H7 (cell line): ENCODE data around the gene SNRNP70. TPM values are rescaled to one million over a fixed set of nuclear protein-coding genes. Genes with fewer than 3 reads are reported as not detected.

Source experiments
- DNase-seq: peaks from one replicate; pipeline ENCODE4 v3.0.0; 2012
- H3K27me3 ChIP-seq: 2 replicates; pipeline ENCODE4 v1.6.0; 2011; ENCODE audit warnings: mild to moderate bottlenecking, low read length; ENCODE audit not compliant: control insufficient read depth, insufficient read depth
- H3K36me3 ChIP-seq: replicated peaks from 2 replicates; pipeline ENCODE4 v1.5.1; 2011; ENCODE audit warnings: low read length; ENCODE audit not compliant: control insufficient read depth, insufficient read depth
- H3K4me3 ChIP-seq: 2 replicates; pipeline ENCODE4 v1.5.1; 2011; ENCODE audit warnings: low read depth, mild to moderate bottlenecking, control low read depth, low read length, moderate library complexity; ENCODE audit not compliant: insufficient read depth
- total RNA-seq: library from RNA; depleted of rRNA; stranded (reverse); fragments of >200 nt; shearing (Covaris generic); gene quantifications from 2 replicates; pipeline ENCODE4 v1.2.3, GENCODE V29; 2014

SNRNP70 gene
- total RNA-seq, 1 experiment from 2014 or later = 397 TPM

DNA sequence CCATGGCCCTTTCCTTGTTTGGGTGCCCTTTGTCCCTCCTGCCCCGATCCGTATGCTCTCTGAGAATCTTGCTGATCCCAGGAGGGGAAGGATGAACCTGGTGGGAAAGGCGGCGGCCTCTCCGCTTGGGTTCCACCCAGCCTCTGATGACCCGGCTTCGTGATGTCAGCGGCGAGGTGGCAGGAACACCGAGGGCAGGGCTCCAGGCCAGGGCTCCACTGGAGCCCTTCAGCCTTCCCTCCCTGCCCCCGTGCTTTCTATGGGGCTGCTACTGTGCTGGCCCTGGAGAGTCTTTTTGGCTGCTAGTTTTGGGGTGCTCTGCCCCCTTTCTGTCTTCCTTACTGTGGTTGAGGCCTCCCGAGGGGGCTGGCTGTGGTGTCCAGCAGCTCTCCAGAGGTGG, 17.1 kb downstream of the SNRNP70 start:
- DNase-seq = no peak
- Histone ChIP-seq H3K4me3 (no peak overlapping the region), H3K27me3 (no peaks in the 10 kb centered on the region), H3K36me3 (peaks cover 53% of the 10 kb centered on the region)

- H3K4me3 ChIP-seq = no peak overlapping the region
These were observed 18.3 kb downstream of the SNRNP70 start for GRCh38 chr19:49103331-49104085.

DNA sequence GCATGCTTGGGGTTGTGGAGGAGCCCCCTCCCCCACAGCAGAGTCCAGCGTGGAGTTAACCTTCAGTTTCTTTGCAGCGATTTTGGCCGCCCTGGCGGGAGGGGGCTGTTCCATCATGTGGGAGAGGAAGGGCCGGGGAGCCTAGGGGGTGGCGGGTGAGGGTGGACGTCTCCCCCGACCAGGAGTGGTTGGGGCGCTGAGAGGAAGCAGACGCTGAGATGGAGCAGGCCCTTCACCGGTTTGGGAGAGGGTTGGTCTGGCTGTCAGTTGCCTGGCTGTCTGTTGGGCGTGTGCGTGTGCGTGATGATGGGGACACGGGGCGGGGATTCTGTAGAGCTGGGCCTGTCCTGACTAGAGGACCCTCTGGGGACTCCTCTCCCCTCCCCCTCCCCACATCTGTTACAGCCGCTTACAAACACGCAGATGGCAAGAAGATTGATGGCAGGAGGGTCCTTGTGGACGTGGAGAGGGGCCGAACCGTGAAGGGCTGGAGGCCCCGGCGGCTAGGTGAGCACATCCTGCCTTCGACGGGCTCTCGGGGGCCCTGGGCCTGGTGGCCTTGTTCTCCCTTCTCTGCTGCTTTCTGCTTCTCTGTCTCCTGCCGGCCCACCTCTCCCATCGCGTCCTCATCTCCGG, 19.1 kb downstream of the SNRNP70 start:
- DNase-seq = no peak
- Histone ChIP-seq H3K27me3 (no peaks in the 10 kb centered on the region), H3K36me3 (peaks cover 43% of the 10 kb centered on the region), H3K4me3 (no peak overlapping the region)

More at GRCh38 chr19:49103331-49104085, 18.3 kb downstream of the SNRNP70 start:
- Histone ChIP-seq H3K27me3 (no peaks in the 10 kb centered on the region), H3K36me3 (peaks cover 47% of the 10 kb centered on the region)
- DNase-seq = peak; percentile 52

GRCh38 chr19:49106648-49107135, 21.4 kb downstream of the SNRNP70 start:
- peaks cover 31% of the 10 kb centered on the region for H3K36me3 ChIP-seq
- H3K4me3 ChIP-seq = no peak overlapping the region
- peak; percentile 86 for DNase-seq
- H3K27me3 ChIP-seq = no peaks in the 10 kb centered on the region

DNA sequence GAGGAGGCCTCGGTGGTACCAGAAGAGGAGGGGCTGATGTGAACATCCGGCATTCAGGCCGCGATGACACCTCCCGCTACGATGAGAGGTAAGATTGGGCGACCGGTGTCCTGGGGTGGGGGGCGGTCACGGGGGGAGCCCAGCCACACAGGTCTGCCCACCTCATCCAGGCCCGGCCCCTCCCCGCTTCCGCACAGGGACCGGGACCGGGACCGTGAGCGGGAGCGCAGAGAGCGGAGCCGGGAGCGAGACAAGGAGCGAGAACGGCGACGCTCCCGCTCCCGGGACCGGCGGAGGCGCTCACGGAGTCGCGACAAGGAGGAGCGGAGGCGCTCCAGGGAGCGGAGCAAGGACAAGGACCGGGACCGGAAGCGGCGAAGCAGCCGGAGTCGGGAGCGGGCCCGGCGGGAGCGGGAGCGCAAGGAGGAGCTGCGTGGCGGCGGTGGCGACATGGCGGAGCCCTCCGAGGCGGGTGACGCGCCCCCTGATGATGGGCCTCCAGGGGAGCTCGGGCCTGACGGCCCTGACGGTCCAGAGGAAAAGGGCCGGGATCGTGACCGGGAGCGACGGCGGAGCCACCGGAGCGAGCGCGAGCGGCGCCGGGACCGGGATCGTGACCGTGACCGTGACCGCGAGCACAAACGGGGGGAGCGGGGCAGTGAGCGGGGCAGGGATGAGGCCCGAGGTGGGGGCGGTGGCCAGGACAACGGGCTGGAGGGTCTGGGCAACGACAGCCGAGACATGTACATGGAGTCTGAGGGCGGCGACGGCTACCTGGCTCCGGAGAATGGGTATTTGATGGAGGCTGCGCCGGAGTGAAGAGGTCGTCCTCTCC, 22.6 kb downstream of the SNRNP70 start:
- H3K27me3 ChIP-seq = no peaks in the 10 kb centered on the region
- H3K36me3 ChIP-seq = peaks cover 26% of the 10 kb centered on the region
- no peak overlapping the region for H3K4me3 ChIP-seq
- no peak for DNase-seq

GRCh38 chr19:49109051-49109450, 23.8 kb downstream of the SNRNP70 start:
- no peak for DNase-seq
- no peak overlapping the region for H3K4me3 ChIP-seq

DNA sequence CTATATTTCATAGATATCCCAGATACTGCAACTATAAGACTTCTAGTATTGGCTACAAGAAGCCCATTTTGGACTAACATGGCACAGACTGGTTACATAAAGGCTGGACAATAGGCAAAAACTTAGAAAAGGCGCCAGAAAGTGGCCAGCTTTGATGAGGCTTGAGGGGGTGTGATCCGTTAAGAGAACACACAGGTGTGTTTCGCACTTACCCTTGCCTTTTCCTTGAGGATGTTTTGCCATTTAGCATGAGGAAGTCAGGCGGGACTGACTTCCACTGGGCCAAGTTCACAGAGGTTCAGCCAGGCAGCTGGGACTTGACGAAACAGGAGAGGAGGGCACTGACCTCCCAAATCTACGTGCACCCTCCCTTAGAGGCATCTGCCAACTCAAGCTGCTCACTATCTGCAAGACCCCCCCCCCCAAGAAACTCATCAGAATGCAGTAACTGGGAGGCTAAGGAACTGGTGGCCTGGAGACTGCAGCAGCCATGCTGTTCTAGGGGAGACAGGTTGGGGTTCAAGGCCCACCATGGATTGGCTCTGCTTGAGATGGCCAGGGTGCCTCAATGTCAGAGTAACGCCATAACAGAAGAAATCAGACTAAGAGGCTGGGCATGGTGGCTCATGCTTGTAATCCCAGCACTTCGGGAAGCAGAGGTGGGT, 24.4 kb downstream of the SNRNP70 start:
- H3K27me3 ChIP-seq = peaks cover 5% of the 10 kb centered on the region; the same call in 1 of the 2 replicates
- no peak overlapping the region for H3K4me3 ChIP-seq
- DNase-seq = no peak
- H3K36me3 ChIP-seq = peaks cover 21% of the 10 kb centered on the region

More at GRCh38 chr19:49109051-49109450, 23.8 kb downstream of the SNRNP70 start:
- H3K27me3 ChIP-seq = peaks cover 2% of the 10 kb centered on the region; the same call in 1 of the 2 replicates
- H3K36me3 ChIP-seq = peaks cover 23% of the 10 kb centered on the region

DNA sequence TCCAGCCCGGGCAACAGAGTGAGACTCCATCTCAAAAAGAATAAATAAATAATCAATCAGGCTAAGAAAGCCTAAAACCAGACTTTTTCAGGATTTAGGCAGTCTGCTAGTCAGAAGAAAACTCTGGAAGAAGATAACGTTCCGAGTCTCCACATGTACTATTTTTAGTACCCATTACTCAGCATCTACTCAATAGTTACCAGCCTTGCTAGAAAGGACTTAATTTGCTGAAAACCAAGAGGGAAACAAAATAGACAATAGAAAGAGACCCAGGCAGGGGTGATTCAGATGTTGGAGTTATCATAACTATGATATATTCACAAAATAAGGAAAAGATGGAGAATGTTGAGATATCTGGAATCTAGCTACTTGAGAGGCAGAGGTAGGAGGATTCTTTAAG, 25.3 kb downstream of the SNRNP70 start:
- Histone ChIP-seq H3K36me3 (peaks cover 17% of the 10 kb centered on the region), H3K4me3 (no peak overlapping the region), H3K27me3 (peaks cover 13% of the 10 kb centered on the region)
- DNase-seq = no peak

DNA sequence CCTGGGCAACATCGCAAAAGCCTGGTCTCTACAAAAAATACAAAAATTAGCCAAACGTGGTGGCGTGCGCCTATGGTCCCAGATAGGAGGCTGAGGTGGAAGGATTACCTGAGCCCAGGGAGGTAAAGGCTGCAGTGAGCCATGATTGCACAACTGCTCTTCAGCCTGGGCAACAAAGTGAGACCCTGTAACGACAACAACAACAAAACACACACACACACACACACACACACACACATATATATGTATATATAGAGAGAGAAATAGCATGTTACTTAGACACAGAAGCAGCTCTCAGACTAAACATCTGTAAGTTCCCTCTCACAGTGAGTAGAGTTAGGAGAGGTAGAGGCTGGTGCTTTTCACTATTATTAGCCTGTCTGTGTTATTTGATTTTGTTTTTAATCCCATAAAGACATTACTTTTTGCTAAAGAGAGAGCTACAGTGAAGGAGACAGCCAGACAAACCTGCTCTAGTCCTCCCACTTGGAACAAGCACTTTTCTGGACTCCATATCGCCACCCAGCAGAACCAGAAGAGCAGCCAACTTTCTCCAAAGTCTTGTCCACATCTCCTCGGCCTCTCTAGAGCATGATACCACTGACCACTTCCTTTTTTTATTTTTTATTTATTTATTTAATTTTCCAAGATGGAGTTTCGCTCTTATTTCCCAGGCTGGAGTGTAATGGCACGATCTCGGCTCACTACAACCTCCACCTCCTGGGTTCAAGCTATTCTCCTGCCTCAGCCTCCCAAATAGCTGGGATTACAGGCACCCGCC, 26.2 kb downstream of the SNRNP70 start:
- H3K36me3 ChIP-seq = peaks cover 11% of the 10 kb centered on the region
- H3K27me3 ChIP-seq = peaks cover 13% of the 10 kb centered on the region
- no peak overlapping the region for H3K4me3 ChIP-seq
- DNase-seq = no peak

DNA sequence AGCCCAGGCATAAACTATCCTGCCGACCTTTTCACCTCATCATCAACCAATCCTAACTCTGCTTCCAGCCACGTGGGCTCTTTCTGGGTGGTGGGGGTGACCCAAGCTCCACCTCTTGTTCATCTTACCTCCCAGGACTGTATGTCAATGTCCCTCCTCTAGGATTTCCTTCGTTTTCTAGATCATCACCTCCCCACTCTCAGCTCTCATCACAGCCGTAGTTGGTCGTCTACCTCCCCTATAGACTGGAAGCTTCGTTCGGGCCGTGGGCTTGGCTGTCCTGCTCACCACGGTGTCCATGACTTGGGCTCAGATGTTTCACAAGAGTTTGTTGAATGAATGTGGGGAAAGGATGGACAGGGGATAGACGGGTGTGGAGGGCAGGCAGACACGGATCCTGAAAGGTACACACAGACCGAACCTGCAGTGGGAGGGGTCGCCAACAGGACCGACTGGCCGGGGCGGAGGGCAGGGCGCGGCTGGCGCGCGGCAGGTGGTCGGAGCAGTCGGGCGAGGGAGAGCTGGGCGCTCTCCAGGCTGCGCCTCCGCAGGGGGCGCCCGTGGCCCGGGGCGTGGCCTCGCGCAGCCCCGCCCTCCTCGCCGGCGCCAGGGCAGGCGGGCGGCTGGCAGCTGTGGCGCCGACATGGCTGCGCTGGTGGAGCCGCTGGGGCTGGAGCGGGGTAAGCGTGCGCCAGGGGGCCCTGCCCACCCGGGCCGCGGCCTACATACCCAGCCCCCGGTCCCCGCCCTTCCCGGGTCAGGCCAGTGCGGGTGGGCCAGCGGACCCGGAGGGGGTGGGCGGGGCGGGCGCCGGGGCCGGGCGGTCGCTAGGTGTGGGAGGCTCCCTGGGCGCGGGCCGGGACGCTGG, 28.7 kb downstream of the SNRNP70 start, which contains the start of gene LIN7B:
LIN7B (plus strand) TSS at position 609 of the 868 bp plus-strand sequence; CDS start at position 644, 35 bp downstream.
- Histone ChIP-seq H3K4me3 (peak within 1 kb of the TSS; percentile 80), H3K36me3 (peaks cover 1% of the 10 kb centered on the region; the same call in 1 of the 2 replicates), H3K27me3 (peaks cover 13% of the 10 kb centered on the region)
- DNase-seq = peak; percentile 97

DNA sequence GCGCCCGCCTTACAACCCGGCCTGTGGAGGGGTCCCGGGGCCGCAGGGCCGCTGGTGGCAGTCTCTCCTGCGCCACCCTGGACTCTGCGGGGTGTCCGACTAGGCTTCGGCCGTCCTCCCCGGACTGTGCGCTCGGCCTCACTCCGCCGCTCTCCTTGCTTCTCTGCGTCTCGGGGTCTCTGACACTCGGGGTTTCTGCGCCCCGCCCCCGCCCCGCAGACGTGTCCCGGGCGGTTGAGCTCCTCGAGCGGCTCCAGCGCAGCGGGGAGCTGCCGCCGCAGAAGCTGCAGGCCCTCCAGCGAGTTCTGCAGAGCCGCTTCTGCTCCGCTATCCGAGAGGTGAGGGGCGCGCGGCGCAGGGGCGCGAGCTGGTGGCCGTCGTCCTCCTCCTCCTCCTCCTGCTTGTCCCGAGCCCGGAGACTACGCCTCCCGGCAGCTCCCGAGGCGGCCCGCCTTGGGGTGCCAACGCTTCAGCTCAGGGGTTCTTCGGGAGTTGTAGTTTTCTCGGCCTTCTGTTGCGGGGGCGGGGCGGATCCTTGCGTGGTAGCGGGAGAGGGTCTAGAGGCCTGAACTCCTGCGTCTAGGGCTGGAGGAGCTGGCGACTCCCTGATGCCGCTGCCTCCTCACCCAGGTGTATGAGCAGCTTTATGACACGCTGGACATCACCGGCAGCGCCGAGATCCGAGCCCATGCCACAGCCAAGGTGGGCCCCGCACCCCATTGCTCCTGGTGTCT, 29.5 kb downstream of the SNRNP70 start:
- Histone ChIP-seq H3K36me3 (no peaks in the 10 kb centered on the region), H3K4me3 (peak overlapping the region; percentile 80), H3K27me3 (peaks cover 18% of the 10 kb centered on the region)
- DNase-seq = peak; percentile 91

DNA sequence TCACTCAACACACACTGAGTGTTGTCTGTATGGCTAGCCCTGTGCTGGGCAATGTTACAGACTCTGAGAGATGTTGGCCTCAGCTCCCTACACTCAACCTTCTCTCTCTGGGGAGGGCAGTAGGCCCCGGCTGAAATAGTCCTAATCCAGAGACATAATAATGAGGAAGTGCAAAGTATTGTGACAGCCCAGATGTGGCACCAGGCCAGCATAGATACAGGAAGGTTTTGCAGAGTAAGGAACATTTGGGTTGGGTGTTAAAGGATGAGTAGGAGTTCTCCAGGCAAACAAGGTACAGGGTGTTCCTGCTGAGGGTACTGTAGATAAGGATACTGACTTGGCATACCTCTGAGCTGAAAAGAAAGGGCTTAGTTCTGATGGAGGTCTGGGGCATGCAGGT, 31.3 kb downstream of the SNRNP70 start:
- H3K27me3 ChIP-seq = peaks cover 32% of the 10 kb centered on the region
- no peak overlapping the region for H3K4me3 ChIP-seq
- no peaks in the 10 kb centered on the region for H3K36me3 ChIP-seq
- no peak for DNase-seq
